Measurements from ENCODE around the gene TMEM256. TPM values are rescaled to one million over a fixed set of nuclear protein-coding genes. Genes with fewer than 3 reads are reported as not detected.

TMEM256 gene
- total RNA-seq, 1 donor from 2014 or later, result 78.3 TPM

DNA sequence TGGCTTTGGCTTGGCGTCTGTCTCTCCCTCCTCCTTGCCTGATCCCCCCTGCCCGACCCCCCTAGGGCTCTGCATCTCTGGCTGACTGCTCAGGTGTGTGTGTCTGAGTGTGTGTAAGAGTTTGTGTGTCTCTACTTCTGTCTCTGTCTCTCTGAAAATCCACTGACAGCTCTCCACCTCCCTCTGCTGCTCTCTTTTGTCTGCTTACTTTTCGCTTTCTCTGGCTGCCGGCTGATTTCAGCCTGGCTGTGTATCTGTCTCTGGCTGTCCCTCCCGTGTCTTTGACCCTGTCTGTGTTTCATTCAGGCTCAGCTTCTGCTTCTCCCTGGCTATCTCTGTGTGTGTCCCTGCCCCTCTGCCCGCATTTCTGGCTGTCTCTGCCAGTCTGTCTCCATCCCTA, 12.4 kb upstream of the TMEM256 start:
- TF ChIP-seq, protein P1, sequence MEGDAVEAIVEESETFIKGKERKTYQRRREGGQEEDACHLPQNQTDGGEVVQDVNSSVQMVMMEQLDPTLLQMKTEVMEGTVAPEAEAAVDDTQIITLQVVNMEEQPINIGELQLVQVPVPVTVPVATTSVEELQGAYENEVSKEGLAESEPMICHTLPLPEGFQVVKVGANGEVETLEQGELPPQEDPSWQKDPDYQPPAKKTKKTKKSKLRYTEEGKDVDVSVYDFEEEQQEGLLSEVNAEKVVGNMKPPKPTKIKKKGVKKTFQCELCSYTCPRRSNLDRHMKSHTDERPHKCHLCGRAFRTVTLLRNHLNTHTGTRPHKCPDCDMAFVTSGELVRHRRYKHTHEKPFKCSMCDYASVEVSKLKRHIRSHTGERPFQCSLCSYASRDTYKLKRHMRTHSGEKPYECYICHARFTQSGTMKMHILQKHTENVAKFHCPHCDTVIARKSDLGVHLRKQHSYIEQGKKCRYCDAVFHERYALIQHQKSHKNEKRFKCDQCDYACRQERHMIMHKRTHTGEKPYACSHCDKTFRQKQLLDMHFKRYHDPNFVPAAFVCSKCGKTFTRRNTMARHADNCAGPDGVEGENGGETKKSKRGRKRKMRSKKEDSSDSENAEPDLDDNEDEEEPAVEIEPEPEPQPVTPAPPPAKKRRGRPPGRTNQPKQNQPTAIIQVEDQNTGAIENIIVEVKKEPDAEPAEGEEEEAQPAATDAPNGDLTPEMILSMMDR (IDR thresholded peaks at IDR 0.05; ENCODE audit: unreplicated experiment), result no peak
- Mint-ChIP-seq H3K36me3 (peaks cover 20% of the 10 kb centered on the region), H3K27ac (no peak overlapping the region), H3K4me3 (no peak overlapping the region), H3K27me3 (ENCODE audit: low read depth) (no peaks in the 10 kb centered on the region), H3K9me3 (no peaks in the 10 kb centered on the region), H3K4me1 (peaks cover 11% of the 10 kb centered on the region)
- DNase-seq (ENCODE audit: low spot score in 2 of 2, unreplicated experiment in 2 of 2), result no peak

DNA sequence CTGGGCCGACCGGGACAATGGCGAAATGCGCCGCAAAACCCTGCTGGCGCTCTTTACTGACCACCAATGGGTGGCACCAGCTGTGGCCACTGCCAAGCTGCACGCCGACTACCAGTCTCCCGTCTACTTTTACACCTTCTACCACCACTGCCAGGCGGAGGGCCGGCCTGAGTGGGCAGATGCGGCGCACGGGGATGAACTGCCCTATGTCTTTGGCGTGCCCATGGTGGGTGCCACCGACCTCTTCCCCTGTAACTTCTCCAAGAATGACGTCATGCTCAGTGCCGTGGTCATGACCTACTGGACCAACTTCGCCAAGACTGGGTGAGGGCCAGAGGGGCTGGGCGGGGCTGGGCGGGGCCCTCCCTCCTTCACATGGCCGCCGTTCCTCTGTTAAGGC, 11.9 kb upstream of the TMEM256 start:
- Mint-ChIP-seq H3K4me1 (peaks cover 11% of the 10 kb centered on the region), H3K27me3 (ENCODE audit: low read depth) (no peaks in the 10 kb centered on the region)

DNA sequence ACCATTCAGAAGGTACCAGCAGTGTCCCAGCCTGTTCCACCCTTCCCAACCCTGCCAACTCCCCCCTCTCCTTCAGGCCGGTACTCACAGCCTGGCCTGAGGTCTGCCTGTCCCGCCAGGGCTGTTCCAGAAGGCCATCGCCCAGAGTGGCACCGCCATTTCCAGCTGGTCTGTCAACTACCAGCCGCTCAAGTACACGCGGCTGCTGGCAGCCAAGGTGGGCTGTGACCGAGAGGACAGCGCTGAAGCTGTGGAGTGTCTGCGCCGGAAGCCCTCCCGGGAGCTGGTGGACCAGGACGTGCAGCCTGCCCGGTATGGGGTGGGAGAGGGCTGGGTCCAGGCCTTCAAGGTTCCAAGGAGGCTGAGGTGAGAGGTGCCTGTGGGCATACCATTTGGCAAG, 10.9 kb upstream of the TMEM256 start:
- no peak overlapping the region for H3K27ac Mint-ChIP-seq
- H3K4me1 Mint-ChIP-seq, result peaks cover 11% of the 10 kb centered on the region
- TF ChIP-seq, protein P1 (IDR thresholded peaks at IDR 0.05; ENCODE audit: unreplicated experiment), result no peak
- H3K4me3 Mint-ChIP-seq, result no peak overlapping the region
- no peaks in the 10 kb centered on the region for H3K27me3 Mint-ChIP-seq (ENCODE audit: low read depth)
- peaks cover 29% of the 10 kb centered on the region for H3K36me3 Mint-ChIP-seq
- H3K9me3 Mint-ChIP-seq, result no peaks in the 10 kb centered on the region
- no peak for DNase-seq (ENCODE audit: low spot score in 2 of 2, unreplicated experiment in 2 of 2)

More for the DNA sequence above, 11.9 kb upstream of the TMEM256 start:
- DNase-seq (ENCODE audit: low spot score in 2 of 2, unreplicated experiment in 2 of 2), result no peak
- Mint-ChIP-seq H3K36me3 (peaks cover 21% of the 10 kb centered on the region), H3K4me3 (no peak overlapping the region), H3K9me3 (no peaks in the 10 kb centered on the region), H3K27ac (no peak overlapping the region)
- TF ChIP-seq, protein P1 (IDR thresholded peaks at IDR 0.05; ENCODE audit: unreplicated experiment), result no peak

DNA sequence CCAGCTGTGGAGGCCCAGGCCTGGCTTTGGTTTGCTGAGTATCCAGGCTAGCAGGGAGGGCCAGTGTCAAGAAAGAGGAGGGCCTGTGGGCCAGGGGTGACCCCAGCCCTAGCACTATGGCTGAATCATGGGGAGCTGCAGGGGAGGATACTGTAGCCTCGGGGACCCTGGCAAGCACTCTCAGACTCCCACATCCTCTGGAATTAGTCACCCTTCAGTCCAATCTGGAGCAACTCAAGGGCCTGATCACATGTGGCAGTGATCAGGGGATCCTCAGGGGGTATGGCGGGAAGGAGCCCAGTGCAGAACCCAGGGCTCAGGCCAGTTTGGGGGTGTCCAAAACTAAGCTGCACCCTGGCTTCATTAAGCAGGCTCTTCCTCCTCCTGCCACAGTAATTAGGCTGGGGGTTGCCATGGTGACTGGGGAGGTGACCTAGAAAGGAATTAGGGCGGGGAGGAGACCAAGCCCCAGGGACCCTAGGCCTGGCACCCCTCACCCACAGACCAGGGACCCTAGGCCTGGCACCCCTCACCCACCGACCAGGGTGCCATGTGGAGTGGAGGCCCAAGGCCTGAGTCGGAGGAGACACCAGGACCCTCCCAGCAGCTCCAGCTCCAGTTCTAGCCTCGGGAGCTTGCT, 9.6 kb upstream of the TMEM256 start:
- DNase-seq (ENCODE audit: low spot score in 2 of 2, unreplicated experiment in 2 of 2), result no peak
- H3K27ac Mint-ChIP-seq, result no peak overlapping the region
- no peaks in the 10 kb centered on the region for H3K9me3 Mint-ChIP-seq
- H3K4me1 Mint-ChIP-seq, result peaks cover 11% of the 10 kb centered on the region
- H3K4me3 Mint-ChIP-seq, result no peak overlapping the region
- peaks cover 38% of the 10 kb centered on the region for H3K36me3 Mint-ChIP-seq
- H3K27me3 Mint-ChIP-seq (ENCODE audit: low read depth), result no peaks in the 10 kb centered on the region
- TF ChIP-seq, protein P1 (IDR thresholded peaks at IDR 0.05; ENCODE audit: unreplicated experiment), result no peak

DNA sequence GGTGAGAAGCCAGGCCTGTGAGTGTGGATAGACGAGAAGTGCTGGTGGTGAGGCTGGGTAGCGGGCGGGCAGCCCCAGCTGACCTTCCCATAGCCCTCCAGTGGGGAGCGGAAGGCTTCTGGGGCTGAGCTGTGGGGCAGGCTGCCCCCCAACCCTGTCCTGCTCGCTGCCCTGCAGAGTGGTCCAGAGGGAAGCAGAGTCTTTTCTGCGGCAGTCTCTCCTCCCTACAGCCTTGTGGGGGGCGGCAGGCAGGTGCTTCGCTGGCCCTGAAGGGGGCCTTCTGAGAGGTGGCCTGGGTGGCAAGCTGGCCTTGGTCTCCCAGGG, 7.5 kb upstream of the TMEM256 start:
- Mint-ChIP-seq H3K4me1 (peaks cover 19% of the 10 kb centered on the region), H3K27ac (no peak overlapping the region), H3K27me3 (ENCODE audit: low read depth) (no peaks in the 10 kb centered on the region), H3K36me3 (peaks cover 35% of the 10 kb centered on the region), H3K4me3 (no peak overlapping the region), H3K9me3 (no peaks in the 10 kb centered on the region)
- DNase-seq (ENCODE audit: low spot score in 2 of 2, unreplicated experiment in 2 of 2), result no peak
- TF ChIP-seq, protein P1 (IDR thresholded peaks at IDR 0.05; ENCODE audit: unreplicated experiment), result no peak
